RKO (cell line): ENCODE measurements around the gene CDH24.

ENCODE experiments used
- DNase-seq: peaks from one replicate; pipeline ENCODE4 v3.0.0-alpha.2; 2016; ENCODE audit warnings: low spot score

The CDH24 gene, protein sequence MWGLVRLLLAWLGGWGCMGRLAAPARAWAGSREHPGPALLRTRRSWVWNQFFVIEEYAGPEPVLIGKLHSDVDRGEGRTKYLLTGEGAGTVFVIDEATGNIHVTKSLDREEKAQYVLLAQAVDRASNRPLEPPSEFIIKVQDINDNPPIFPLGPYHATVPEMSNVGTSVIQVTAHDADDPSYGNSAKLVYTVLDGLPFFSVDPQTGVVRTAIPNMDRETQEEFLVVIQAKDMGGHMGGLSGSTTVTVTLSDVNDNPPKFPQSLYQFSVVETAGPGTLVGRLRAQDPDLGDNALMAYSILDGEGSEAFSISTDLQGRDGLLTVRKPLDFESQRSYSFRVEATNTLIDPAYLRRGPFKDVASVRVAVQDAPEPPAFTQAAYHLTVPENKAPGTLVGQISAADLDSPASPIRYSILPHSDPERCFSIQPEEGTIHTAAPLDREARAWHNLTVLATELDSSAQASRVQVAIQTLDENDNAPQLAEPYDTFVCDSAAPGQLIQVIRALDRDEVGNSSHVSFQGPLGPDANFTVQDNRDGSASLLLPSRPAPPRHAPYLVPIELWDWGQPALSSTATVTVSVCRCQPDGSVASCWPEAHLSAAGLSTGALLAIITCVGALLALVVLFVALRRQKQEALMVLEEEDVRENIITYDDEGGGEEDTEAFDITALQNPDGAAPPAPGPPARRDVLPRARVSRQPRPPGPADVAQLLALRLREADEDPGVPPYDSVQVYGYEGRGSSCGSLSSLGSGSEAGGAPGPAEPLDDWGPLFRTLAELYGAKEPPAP

DNA sequence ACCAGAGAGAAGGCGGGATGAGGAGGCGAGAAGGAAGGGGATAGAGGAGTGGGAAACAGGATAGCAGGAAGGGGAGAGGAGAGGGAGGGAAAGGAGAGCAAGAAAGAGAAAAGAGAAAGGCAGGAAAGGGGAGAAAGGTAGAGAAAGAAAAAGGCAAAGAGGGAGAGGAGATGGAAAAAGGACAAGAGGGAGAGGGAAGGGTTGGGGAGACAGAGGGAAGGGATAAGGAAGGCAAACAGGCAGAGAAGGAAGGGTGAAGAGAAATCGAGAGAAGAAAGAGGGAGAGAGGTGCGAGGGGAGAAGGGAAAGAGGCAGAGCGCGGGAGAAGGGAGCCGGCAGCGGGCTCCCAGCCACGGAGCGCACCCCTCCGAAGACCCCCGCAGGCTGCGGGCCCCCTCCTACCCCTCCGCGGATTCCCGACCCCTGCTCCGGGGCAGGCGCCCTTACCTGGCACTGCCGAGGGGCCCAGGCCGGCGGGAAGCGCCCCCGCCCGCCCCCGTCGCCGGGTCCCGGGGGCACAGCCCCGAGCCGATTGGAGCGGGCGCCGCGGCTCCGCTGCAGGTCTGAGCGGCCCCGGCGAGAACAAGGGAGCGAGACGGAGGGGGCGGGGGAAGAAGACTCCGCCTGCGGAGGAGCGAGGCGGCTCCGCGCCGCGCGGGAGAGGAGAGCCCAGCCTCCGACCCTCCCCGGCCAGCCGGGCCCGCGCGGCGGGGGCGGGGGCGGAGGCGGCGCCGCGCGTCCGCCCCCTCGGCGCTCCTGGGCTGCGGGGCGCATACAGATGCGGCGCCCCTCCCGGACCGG is at the start of gene CDH24:
Gene CDH24, minus strand, starts transcription at position 565 of the 801 bp plus-strand sequence. CDS start 1,787 bp downstream, outside the sequence.
- peak; percentile 63 for DNase-seq

DNA sequence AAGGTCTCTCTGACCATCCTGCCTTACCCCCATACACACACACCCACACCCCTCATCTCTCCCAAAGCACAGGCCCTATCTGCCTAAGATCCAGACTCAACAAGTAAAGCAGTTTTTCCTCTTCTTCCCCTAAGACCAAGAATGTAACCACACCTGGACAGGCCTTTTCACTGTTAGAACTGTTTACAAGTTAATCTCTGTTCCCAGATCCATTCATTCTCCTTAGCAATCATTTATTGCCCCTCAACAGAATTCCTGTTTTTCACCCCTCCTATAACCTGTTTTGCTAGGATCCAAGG is 49.4 kb upstream of the CDH24 start:
- no peak for DNase-seq

DNA sequence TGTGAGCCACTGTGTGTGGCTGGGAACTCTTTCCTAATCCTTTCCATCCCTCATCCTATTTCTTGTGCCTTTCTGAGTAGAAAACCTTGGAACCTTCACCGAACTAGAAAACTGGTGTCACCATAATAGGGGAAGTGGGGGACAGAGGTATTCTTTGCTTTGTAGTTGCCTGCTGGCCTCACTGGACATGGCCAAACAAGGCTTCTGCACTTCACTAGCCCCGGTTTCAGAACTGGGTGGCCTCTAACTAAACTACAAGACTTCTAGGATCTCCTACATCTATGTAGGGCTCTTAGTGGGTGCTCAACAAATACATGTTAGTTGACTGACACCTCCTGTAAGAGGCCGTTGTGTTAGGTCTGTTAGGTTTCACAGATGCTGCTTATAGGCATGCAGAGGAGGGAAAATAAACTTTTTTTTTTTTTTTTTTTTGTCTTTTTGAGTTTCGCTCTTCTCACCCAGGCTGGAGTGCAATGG is 48.1 kb upstream of the CDH24 start:
- DNase-seq, result no peak

DNA sequence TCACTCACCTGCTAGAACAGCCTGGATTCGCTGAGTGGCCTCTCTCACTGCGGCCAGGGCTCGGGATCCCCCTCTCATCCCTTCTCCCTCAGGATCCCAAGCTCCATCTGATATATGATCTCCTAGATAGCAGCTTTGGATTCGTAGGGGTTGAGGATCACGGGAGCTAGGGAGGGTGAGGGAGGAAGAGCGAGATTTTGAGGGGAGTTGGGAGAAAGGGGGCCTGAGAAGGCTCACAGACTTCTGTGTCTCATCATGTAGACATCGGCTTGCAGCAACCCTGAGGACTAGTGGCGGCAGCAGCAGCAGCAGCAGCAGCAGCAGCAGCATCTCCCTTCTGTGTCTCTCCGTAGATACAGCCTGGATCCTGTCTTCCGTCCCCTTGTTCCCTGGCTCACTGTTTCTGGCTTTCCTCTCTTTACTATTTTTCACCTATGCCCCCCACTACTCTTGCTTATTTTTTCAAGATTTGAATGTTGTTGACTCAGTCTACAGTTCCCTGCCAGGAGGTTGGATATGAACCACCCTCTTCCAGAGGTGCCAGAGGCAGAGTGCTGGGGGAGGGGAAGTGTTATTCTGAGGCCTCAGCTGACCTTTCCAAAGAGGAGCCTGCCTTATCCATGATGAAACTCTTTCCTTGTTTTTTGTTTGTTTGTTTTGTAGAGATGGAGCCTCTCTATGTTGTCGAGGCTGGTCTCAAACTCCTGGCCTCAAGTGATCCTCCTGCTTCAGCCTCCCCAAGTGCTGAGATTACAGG is 47.4 kb upstream of the CDH24 start, which contains the start of gene CIROP:
Gene CIROP, minus strand, starts transcription at position 399 of the 757 bp plus-strand sequence. Its CDS starts 69 bp downstream, at position 330.
- no peak for DNase-seq

DNA sequence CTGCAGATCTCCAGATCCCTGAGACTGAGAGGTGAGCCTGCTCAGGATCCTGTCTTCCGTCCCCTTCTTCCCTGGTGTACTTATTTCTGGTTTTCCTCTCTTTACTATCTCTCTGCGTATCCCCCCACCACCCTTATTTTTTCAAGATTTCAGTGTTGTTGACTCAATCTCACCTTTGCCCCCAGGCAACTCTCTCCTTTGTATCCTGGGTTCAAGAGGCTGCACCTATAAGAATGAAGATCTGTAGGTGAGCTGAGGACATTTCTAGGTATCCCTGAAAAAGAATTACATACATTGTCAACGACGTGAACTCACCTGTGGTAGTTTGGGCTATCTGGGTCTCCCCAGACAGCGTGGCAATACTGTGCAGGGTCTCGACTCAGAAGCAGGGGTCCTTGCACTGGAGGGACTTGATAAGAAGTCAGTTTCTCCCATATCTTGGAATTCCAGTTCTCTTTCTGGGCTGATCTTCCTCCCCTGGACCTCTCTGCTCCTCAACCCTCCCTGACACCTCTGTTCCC is 46.8 kb upstream of the CDH24 start:
- no peak for DNase-seq

DNA sequence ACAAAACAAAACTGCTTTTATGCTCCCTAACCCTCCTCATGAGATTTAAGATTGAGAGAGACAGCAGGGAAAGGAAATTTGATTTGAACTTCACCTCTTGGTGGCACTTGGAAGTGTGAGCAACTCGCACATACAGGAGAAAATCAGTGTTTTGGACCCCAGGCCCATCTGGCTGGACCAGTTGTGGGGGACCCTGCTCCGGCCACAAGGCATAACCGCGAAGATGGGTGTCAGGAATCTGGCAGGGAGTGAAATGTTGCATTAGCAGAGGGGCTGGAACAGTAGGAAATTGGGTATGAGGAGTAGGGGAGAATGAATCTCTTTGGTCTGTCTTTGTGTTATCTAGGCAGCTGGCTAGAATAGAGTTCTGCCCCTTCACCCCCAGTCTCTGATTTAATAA is 46.3 kb upstream of the CDH24 start:
- DNase-seq, result no peak

DNA sequence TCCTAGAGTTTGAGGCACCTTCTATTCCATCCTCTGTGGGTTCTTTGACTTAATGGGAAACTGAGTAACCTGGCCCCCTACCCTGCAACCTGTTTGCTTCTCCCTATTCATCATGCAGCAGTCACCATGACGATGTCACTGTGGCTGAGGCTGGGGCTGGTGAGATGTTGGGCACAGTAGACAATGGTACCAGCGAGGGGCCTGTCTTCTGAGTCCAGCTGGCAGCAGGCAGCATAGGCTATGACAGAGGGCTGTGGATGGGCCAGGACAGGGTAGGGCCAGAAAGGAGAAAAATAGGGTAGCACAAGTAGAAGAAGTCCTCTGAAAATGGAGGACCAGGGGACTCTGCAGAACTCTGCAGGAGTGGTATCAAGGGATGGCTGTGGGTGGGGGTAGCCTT is 45.5 kb upstream of the CDH24 start:
- DNase-seq, result no peak

DNA sequence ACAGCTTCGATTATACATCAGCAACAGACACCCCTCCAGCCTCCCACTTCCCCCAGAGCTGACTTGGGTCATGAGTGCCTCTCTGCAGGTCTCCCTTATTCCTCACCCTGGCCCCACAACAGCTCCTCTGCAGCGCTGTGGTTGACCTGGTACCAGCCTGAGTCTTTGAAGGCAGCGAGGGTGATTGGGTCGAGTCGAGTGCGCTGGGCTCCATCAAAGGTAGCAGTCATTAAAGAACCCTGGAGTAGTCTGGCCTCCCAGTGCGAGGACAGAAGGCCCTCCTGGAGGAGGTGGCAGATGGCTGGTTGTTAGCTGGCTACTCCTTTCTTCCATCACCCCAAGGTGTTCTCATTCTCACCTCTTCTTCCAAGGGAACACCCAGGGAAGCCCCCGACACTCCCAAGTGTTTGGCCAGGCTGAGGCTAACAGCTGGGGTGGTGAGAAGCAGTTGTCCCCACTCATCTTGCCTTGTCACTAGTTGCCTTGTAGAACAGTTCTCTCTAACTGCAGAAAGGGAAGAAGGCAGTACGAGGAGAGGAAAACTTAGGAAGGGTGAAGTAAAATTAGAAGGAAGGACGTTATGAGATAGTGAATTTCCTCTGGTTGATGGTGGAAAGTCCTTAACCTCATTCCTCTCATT is 44.8 kb upstream of the CDH24 start:
- no peak for DNase-seq

DNA sequence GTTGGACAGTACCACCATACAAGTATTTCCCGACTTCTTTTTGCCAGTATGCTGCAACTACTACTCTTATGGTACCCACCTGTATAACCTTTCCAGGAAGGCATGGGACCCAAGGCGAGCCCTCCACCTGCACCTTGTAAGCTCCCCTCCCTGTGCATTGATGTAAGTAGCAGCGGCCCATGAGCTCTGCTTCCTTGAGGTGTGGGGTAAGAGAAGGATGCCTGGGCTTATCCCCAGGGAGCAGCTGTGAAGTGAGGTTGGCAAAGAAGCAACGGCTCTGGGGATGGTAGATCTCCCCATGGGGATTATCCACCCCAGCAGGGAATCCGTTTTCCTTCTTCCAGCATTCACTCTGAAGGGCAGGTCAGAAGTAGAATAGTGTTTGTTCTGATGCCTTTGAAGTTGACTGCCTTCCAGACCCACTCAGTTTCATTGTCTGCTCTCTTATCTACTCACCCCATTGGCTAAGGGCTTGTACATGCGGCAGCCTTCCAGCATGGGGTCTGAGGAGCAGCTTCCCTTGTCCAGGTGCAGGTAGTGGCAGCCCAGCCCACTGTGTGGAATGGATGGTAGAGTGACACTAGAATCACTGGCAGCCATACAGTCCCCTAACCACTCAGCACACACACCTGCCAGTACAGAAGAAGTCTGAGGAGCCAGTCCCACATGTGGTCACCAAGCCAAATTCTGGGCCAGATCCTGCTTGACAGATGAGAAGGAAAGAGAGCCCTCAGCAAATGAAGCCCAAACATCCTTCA is 44.1 kb upstream of the CDH24 start:
- DNase-seq, result no peak

DNA sequence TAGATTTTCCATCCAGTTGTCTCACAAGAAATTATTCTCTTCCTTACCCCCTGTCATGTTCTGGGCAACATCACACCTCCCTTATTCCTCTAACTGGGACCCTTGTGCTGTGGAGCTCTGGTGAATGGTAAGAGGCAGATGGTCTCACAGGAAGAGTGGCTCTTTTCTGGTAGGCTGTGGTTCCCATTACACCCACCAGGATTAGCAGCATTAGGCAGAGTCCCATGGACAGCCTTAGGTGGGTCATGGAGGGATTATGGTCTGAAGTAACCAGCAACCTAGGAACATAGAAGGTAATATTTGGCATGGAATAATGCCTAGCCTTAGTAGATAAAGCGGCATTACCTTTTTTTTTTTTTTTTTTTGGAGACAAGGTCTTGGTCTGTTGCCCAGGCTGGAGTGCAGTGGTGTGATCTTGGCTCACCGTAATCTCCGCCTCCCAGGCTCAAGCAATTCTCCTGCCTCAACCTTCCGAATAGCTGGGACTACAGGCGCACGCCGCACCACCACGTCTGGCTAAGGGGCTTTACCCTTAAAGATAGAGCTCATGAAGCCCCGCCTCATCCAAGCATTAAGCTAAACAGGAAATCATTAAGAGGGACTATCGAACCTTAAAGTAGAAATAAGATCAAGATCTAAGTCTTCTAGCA is 42.0 kb upstream of the CDH24 start:
- no peak for DNase-seq

DNA sequence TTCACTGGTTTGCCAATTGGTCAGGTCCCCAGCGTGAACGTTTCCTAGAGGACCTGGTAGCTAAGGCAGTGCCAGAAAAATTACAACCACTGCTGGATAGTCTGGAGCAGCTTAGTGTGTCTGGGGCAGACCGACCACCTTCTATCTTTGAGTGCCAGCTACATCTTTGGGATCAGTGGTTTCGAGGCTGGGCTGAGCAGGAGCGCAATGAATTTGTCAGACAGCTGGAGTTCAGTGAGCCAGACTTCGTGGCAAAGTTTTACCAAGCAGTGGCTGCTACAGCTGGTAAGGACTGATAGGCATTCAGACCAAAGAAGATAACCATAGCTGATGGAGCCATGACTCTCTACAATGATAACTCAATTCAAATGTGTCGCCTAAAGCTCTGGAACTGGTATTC is 40.5 kb upstream of the CDH24 start:
- no peak for DNase-seq

DNA sequence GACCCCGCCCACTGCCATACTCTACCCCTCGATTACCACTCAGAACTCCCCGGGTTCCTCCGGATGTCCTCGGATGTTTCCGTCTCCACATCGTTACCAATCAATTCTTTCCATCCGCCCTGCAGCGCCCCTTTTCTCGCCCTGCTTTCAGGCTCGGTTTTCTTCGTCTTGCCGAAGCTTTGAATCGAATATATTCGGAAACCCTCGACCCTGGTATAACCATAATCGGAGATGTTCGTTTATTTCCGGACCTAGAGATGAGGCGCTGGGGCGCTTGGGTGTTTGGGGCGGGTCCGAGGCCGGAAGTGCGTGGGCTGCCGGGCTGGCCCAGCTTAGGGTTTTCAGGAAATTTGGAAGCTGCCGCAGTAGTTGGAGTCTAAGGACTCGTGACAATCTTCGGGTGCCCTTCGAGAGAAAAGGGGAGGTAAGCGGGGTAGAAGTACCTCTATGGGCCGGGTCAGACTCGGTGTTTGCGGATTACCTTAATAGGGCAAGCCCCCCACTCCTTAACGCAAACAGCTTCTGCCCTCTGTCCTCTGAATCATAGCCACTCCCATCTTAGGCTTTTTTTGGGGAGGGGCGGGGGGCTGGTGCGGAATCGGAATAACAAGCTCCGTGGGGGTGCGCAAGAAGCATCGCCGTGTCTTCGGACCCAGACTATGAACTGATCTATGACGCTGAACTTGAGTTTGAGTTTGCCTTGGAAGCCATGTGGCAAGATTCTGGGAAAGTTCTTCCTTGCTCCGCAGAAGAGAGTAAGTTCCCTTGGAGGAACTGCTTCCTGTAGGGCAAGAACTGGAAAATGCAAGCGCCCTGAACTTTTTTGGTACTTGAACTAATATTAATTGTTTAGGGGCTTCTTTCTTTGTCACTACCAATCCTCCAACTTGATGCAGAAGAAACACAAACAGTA is 38.1 kb upstream of the CDH24 start, which contains the start of gene C14orf119:
Gene C14orf119, plus strand, starts transcription at position 310 of the 913 bp plus-strand sequence. CDS start 2,154 bp downstream, outside the sequence.
- peak; percentile 99 for DNase-seq

DNA sequence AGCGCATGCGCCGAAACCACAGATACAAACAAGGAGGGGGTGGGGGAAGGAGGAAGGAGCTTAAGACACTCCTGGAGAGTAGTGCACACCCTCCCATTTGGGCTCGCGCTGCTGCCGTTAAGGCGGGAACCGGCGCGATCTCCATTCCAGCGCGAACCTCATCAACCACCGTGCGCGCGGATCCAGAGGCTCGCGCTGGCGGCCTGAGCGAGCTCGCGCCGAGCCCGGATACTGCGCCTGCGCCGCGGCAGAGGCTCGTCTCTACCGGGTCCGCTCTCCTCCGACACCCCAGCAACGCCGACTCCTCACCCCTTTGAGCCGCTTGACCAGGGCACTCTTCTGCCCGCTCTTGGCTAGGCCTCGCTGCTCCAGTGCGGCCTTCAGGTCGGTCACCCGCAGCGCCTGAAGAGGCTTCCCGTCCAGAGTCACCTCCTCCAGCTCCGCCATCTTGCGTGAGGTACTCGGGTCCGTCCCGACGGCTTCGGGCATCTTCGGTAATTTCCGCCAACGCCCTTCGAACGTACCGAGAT is 37.4 kb upstream of the CDH24 start, which contains the start of gene ACIN1:
Gene ACIN1, minus strand, starts transcription at position 471 of the 530 bp plus-strand sequence. Its CDS starts 24 bp downstream, at position 447.
- peak; percentile 88 for DNase-seq

DNA sequence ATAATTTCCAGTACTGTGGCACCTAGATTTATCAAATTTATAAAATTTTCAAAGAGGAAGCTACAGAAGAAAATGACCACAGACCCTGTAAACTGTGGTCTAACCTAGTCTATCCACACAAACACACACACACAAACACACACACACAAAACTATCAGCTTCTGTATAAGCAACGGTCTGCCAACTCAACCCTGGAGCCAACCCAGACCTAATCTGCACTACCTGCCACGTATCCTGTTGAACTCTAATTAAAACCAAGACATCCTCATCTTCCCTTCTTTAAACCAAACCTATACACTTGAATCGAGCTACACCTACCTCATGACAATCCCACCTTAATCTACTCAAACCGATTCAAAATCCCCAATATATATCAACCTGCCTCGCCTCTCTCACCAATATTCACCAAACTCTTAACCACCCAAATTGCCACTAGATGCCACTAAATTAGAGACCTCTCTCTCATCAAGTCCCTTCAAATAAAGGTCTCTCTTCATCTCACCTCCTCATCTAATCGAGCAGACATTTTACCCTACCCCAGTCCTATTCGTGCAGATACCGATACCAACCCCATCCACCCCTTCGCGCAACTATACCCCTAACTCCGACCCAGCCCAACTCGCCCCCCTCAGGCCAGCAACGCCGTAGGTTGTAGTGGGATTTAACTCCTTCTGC is 36.8 kb upstream of the CDH24 start:
- DNase-seq, result no peak

DNA sequence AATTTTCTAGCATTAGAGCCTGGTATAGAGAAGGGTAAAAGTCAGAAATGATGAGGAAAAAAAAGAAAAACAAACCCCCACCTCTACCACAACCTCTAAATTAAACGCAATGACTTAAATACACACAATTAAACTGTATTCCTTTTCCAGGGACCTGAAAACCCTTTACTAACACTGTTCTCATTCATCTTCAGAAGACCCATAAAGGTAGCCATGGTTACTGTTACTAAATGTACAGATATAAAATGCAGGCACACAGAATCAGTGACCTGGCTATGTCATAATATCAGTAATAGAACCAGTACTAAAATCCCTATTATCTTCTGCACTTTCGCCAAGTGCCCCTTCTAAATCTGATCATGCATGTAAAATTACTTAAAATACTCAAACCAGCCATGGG is 36.2 kb upstream of the CDH24 start:
- DNase-seq, result no peak

DNA sequence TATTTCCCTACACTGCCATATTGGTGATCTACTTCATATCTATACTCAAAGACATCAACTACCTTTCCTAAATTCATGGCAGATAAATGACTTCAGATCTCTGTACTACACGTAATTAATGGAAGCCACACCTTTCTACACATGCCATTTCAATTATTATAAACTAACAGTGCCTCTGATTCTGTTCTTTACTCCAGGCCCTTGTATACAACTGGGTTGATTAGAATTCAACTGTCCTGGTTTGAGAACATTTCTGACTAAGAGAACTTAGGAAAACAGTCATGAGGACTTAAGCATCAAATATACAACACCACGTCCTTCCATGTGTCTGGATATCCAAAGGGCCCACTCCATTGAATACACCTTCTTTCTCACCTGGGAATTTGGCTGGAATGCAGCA is 35.8 kb upstream of the CDH24 start:
- DNase-seq, result no peak
